ENCODE measurements around the gene AP2A1.

AP2A1 gene

GRCh38 chr19:49766007-49766929, 533 bp upstream of the AP2A1 start:
- peak; percentile 100 for DNase-seq (ENCODE audit: low read depth)

GRCh38 chr19:49767381-49767780, 580 bp downstream of the AP2A1 start:
- DNase-seq (ENCODE audit: low read depth), result no peak

- no peak for DNase-seq (ENCODE audit: low read depth)
These were observed 1.3 kb downstream of the AP2A1 start for GRCh38 chr19:49767967-49768581.

- no peak for DNase-seq (ENCODE audit: low read depth)
These were observed 3.7 kb downstream of the AP2A1 start for GRCh38 chr19:49770529-49770928.

- DNase-seq (ENCODE audit: low read depth), result no peak
These were observed 4.9 kb downstream of the AP2A1 start for GRCh38 chr19:49771674-49772139.

GRCh38 chr19:49772850-49773432, 6.1 kb downstream of the AP2A1 start:
- no peak for DNase-seq (ENCODE audit: low read depth)

- DNase-seq (ENCODE audit: low read depth), result no peak
These were observed 7.0 kb downstream of the AP2A1 start for GRCh38 chr19:49773663-49774350.

GRCh38 chr19:49774969-49775368, 8.2 kb downstream of the AP2A1 start:
- no peak for DNase-seq (ENCODE audit: low read depth)

GRCh38 chr19:49775742-49776370, 9.1 kb downstream of the AP2A1 start:
- DNase-seq (ENCODE audit: low read depth), result no peak

- DNase-seq (ENCODE audit: low read depth), result no peak
These were observed 9.6 kb downstream of the AP2A1 start for GRCh38 chr19:49776371-49776764.

- DNase-seq (ENCODE audit: low read depth), result no peak
These were observed 13.1 kb downstream of the AP2A1 start for GRCh38 chr19:49779731-49780555.

- DNase-seq (ENCODE audit: low read depth), result no peak
These were observed 14.1 kb downstream of the AP2A1 start for GRCh38 chr19:49780861-49781260.

GRCh38 chr19:49781394-49781793, 14.6 kb downstream of the AP2A1 start:
- DNase-seq (ENCODE audit: low read depth), result no peak

- DNase-seq (ENCODE audit: low read depth), result no peak
These were observed 15.7 kb downstream of the AP2A1 start for GRCh38 chr19:49782515-49782914.

- peak; percentile 53 for DNase-seq (ENCODE audit: low read depth)
These were observed 19.6 kb downstream of the AP2A1 start for GRCh38 chr19:49786376-49786820.

- DNase-seq (ENCODE audit: low read depth), result no peak
These were observed 20.9 kb downstream of the AP2A1 start for GRCh38 chr19:49787746-49788145.

- DNase-seq (ENCODE audit: low read depth), result no peak
These were observed 22.1 kb downstream of the AP2A1 start for GRCh38 chr19:49788857-49789256.

GRCh38 chr19:49790866-49791265, 24.1 kb downstream of the AP2A1 start:
- DNase-seq (ENCODE audit: low read depth), result no peak

- no peak for DNase-seq (ENCODE audit: low read depth)
These were observed 25.1 kb downstream of the AP2A1 start for GRCh38 chr19:49791776-49792445.

GRCh38 chr19:49792829-49793560, 26.2 kb downstream of the AP2A1 start:
- no peak for DNase-seq (ENCODE audit: low read depth)
